Right lobe of liver (tissue), 6 donors: ENCODE measurements around the gene TFB2M. TPM values are rescaled to one million over a fixed set of nuclear protein-coding genes. Genes with fewer than 3 reads are reported as not detected.

Source experiments
- ATAC-seq, 4 donors: fragments of 200-7000 bp; cut with Tn5 transposase; one replicate each; pipeline ENCODE4 v1.9.1; 2020; ENCODE audit warnings: mild to moderate bottlenecking in 4 of 4, moderate library complexity in 4 of 4
- DNase-seq, 3 donors: peaks; one replicate each; pipeline ENCODE4 v3.0.0-alpha.2; 2020
- H3K27ac ChIP-seq, 3 donors: fragments of 200-600 bp; one replicate each; pipeline ENCODE4 v1.8.0; 2022
- H3K27me3 ChIP-seq, 2 donors: fragments of 200-600 bp; one replicate each; pipeline ENCODE4 v1.8.0; 2022
- H3K36me3 ChIP-seq, 4 donors: fragments of 200-600 bp; sonication (generic) in 1 of 4; one replicate each; pipeline versions ENCODE4 v1.5.1 to v1.8.0; 2017 to 2022; ENCODE audit warnings: control low read depth in 1 of 4
- H3K4me1 ChIP-seq, 4 donors: fragments of 200-600 bp; sonication (generic) in 1 of 4; one replicate each; pipeline versions ENCODE4 v1.5.1 to v1.8.0; 2017 to 2022; ENCODE audit warnings: control low read depth in 1 of 4
- H3K4me3 ChIP-seq, 3 donors: fragments of 200-600 bp; one replicate each; pipeline ENCODE4 v1.8.0; 2022
- H3K9me3 ChIP-seq, 4 donors: fragments of 200-600 bp; sonication (generic) in 1 of 4; one replicate each; pipeline versions ENCODE4 v1.5.1 to v1.8.0; 2017 to 2022; ENCODE audit warnings: control low read depth in 1 of 4
- CTCF ChIP-seq, 4 donors: fragments of 200-600 bp in 3 of 4; fragments of 450-650 bp in 1 of 4; IDR thresholded peaks; one replicate each; pipeline versions ENCODE4 v1.5.1 to v1.8.0; 2016 to 2022; ENCODE audit warnings: antibody characterized with exemption in 4 of 4, mild to moderate bottlenecking in 2 of 4
- POLR2A ChIP-seq: fragments of 450-650 bp; IDR thresholded peaks from one replicate; pipeline ENCODE4 v1.6.1; 2017; ENCODE audit warnings: antibody characterized with exemption, mild to moderate bottlenecking
- WGBS: methylation state at CpG from one replicate; pipeline ENCODE4 v1.1.6; 2018; ENCODE audit warnings: low coverage, low lambda C conversion rate; ENCODE audit not compliant: insufficient coverage; ENCODE audit errors: missing lambda C conversion rate; 5-methylcytosine and 5-hydroxymethylcytosine counted together
- intact Hi-C, 2 donors: fragments of 100-400 bp; cut with DNase I; formaldehyde crosslinking; loops; one replicate each; pipeline versions ENCODE4 v1.11.2 to v1.14.1; 2022
- total RNA-seq, 6 experiments: library from RNA; depleted of rRNA in 2 of 6; stranded (reverse); fragments of >200 nt in 2 of 6; fragmentation: NEBNext Ultra II Directional in 3 of 6; extraction: Animal tissue kit (Norgen Biotek cat#: 25700) in 3 of 6; gene quantifications; one replicate each; pipeline versions ENCODE4 v1.1.0 to v1.2.4, GENCODE V29; 2016 to 2023
- donor health status: DM: no; HTN: yes; CAD: no.
- donor health status: DM: no; HTN: no; CAD: no.
- donor health status: DM: no; HTN: no; CAD: no.
- donor health status: DM: no; HTN: yes; CAD: no.
- donor health status: DM: no; HTN: yes; CAD: no.

The TFB2M gene
- total RNA-seq, 6 experiments from 2014 or later = 13.1 to 24.8 (median 19.6) TPM

GRCh38 chr1:246513619-246514343 is 52.3 kb downstream of the TFB2M start:
- DNase-seq (no peak), ATAC-seq (no peak)
- Histone ChIP-seq H3K27ac (no peak overlapping the region), H3K36me3 (no peaks in the 10 kb centered on the region), H3K4me3 (no peak overlapping the region), H3K4me1 (no peaks in the 10 kb centered on the region), H3K9me3 (peaks cover 0 to 6% (median 0%) of the 10 kb centered on the region in 4 donors), H3K27me3 (no peaks in the 10 kb centered on the region)
- TF ChIP-seq CTCF (IDR thresholded peaks at IDR 0.05) (no peak), POLR2A (no peak)
- intact Hi-C loops = no loop called here
- WGBS = 92% methylated on average over 4 of the region's 7 CpGs

GRCh38 chr1:246513041-246513440 is 53.0 kb downstream of the TFB2M start:
- H3K9me3 ChIP-seq = peaks cover 0 to 6% (median 0%) of the 10 kb centered on the region in 4 donors
- H3K4me3 ChIP-seq = no peak overlapping the region
- H3K4me1 ChIP-seq = no peaks in the 10 kb centered on the region
- DNase-seq (no peak), ATAC-seq (no peak)
- H3K27ac ChIP-seq = no peak overlapping the region
- no peaks in the 10 kb centered on the region for H3K36me3 ChIP-seq
- H3K27me3 ChIP-seq = no peaks in the 10 kb centered on the region
- no peak for TF ChIP-seq CTCF (IDR thresholded peaks at IDR 0.05)
- TF ChIP-seq POLR2A = no peak
- intact Hi-C loops = no loop called here
- WGBS = no CpG with 5 or more reads among the region's 5 CpGs

GRCh38 chr1:246512635-246513034 is 53.4 kb downstream of the TFB2M start:
- TF ChIP-seq CTCF (IDR thresholded peaks at IDR 0.05) (no peak), POLR2A (no peak)
- DNase-seq = no peak
- no peaks in the 10 kb centered on the region for H3K27me3 ChIP-seq
- no peak overlapping the region for H3K27ac ChIP-seq
- ATAC-seq = no peak
- intact Hi-C loops = no loop called here
- H3K36me3 ChIP-seq = no peaks in the 10 kb centered on the region
- H3K9me3 ChIP-seq = peaks cover 0 to 6% (median 0%) of the 10 kb centered on the region in 4 donors
- 97% methylated on average over 5 of the region's 10 CpGs for WGBS
- no peaks in the 10 kb centered on the region for H3K4me1 ChIP-seq
- H3K4me3 ChIP-seq = no peak overlapping the region

GRCh38 chr1:246512230-246512629 is 53.8 kb downstream of the TFB2M start:
- Histone ChIP-seq H3K27ac (no peak overlapping the region), H3K9me3 (peaks cover 0 to 6% (median 0%) of the 10 kb centered on the region in 4 donors), H3K27me3 (no peaks in the 10 kb centered on the region), H3K36me3 (no peaks in the 10 kb centered on the region), H3K4me1 (no peaks in the 10 kb centered on the region), H3K4me3 (no peak overlapping the region)
- DNase-seq (no peak), ATAC-seq (no peak)
- WGBS = no CpG with 5 or more reads among the region's 7 CpGs
- TF ChIP-seq CTCF (IDR thresholded peaks at IDR 0.05) (no peak), POLR2A (no peak)
- intact Hi-C loops = no loop called here
